GM21367 (cell line): ENCODE measurements around the gene LMF2.
"Not testable (repeated sequence)": the region's sequence is repeated elsewhere in the genome, so short reads cannot be mapped to it uniquely, and the experiment has no call there.

ENCODE experiments used
- ATAC-seq: cut with Tn5 transposase; IDR thresholded peaks from one replicate; pipeline ENCODE4 v1.9.1; 2021; ENCODE audit not compliant: unreplicated experiment

The LMF2 gene

GRCh38 chr22:50507421-50507990, at the start of gene LMF2:
LMF2 (minus strand) TSS chr22:50507702; CDS start chr22:50507675, 27 bp downstream.
- peak; percentile 34 for ATAC-seq

- no peak for ATAC-seq
These were observed 49.2 kb upstream of the LMF2 start for GRCh38 chr22:50556703-50557102.

GRCh38 chr22:50553310-50553709, 45.8 kb upstream of the LMF2 start:
- no peak for ATAC-seq

- ATAC-seq = no peak
These were observed 43.8 kb upstream of the LMF2 start for GRCh38 chr22:50551160-50551752.

GRCh38 chr22:50550395-50550794, 42.9 kb upstream of the LMF2 start:
- no peak for ATAC-seq

GRCh38 chr22:50548921-50549790, 41.7 kb upstream of the LMF2 start:
- no peak for ATAC-seq

GRCh38 chr22:50548040-50548920, 40.8 kb upstream of the LMF2 start:
- ATAC-seq = no peak

- ATAC-seq = no peak
These were observed 39.9 kb upstream of the LMF2 start for GRCh38 chr22:50547263-50547985.

GRCh38 chr22:50546326-50547262, 39.1 kb upstream of the LMF2 start:
- no peak for ATAC-seq

GRCh38 chr22:50545522-50546325, 38.2 kb upstream of the LMF2 start, which contains the start of gene KLHDC7B:
KLHDC7B (plus strand) TSS chr22:50545899; CDS start chr22:50546244, 345 bp downstream.
- no peak for ATAC-seq

GRCh38 chr22:50544746-50545253, 37.3 kb upstream of the LMF2 start:
- no peak for ATAC-seq

GRCh38 chr22:50544078-50544745, 36.7 kb upstream of the LMF2 start:
- no peak for ATAC-seq

- ATAC-seq = no peak
These were observed 35.0 kb upstream of the LMF2 start for GRCh38 chr22:50542416-50542927.

- ATAC-seq = not testable (repeated sequence)
These were observed 34.1 kb upstream of the LMF2 start for GRCh38 chr22:50541667-50542026.

GRCh38 chr22:50540381-50540780, 32.9 kb upstream of the LMF2 start:
- no peak for ATAC-seq

- no peak for ATAC-seq
These were observed 30.3 kb upstream of the LMF2 start for GRCh38 chr22:50537765-50538164.

GRCh38 chr22:50536226-50536625, 28.7 kb upstream of the LMF2 start:
- no peak for ATAC-seq
